ENCODE data around the gene ZBTB42. TPM values are rescaled to one million over a fixed set of nuclear protein-coding genes. Genes with fewer than 3 reads are reported as not detected.
A peak's percentile ranks its signal among the peaks of the same experiment; 100 is the strongest.

The ZBTB42 gene
- 1 to 10 TPM; 1.3 to 1.6 TPM for total RNA-seq

DNA sequence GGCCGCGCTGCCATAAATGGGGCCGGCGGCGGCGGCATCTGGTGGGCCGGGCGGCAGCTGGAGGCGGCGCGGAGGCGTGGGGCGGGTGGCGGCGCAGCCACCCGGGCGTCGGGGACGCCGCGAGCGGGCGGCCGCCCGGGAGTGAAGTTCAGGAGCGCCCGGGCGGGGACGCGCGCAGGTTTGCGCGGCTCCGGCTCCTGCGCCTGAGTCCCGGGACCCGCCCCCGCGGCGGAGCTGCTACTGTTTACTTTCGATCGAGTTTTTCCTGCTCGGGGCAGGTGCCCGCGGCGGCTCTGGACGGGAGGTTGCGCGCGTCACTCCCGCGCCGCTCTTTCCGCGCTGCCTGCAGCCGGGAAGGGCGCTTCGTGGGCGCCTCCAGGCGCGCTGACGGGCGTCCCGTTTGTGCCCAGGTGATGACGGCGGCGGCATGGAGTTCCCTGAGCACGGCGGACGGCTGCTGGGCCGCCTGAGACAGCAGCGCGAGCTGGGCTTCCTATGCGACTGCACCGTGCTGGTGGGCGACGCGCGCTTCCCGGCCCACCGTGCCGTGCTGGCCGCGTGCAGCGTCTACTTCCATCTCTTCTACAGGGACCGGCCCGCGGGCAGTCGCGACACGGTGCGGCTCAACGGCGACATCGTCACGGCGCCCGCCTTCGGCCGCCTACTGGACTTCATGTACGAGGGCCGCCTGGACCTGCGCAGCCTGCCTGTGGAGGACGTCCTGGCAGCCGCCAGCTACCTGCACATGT, at the start of gene ZBTB42:
TSS of gene ZBTB42 (plus strand) at position 331 of the 749 bp plus-strand sequence. CDS start at position 428, 97 bp downstream.
- Mint-ChIP-seq H3K27ac (no peak within 1 kb of the TSS), H3K4me3 (peak within 1 kb of the TSS; percentile 78), H3K9me3 (no peaks in the 10 kb centered on the region), H3K4me1 (ENCODE audit: low read depth) (peaks cover 24% of the 10 kb centered on the region), H3K27me3 (ENCODE audit: low read depth) (no peaks in the 10 kb centered on the region), H3K36me3 (ENCODE audit: low read depth) (peaks cover 2% of the 10 kb centered on the region)
- intact Hi-C loops (cut with micrococcal nuclease) = loop anchor here (2.0 kb wide), 2 partner anchors 32 to 48 kb away; partner anchors contain the start of gene SIVA1
- CTCF ChIA-PET = interaction anchor here (0.9 to 2.3 kb wide), 2 partner anchors 16 to 25 kb away, joined by 3 to 4 read pairs; no protein-coding TSS in a partner anchor
- peak; percentile 75 for DNase-seq

DNA sequence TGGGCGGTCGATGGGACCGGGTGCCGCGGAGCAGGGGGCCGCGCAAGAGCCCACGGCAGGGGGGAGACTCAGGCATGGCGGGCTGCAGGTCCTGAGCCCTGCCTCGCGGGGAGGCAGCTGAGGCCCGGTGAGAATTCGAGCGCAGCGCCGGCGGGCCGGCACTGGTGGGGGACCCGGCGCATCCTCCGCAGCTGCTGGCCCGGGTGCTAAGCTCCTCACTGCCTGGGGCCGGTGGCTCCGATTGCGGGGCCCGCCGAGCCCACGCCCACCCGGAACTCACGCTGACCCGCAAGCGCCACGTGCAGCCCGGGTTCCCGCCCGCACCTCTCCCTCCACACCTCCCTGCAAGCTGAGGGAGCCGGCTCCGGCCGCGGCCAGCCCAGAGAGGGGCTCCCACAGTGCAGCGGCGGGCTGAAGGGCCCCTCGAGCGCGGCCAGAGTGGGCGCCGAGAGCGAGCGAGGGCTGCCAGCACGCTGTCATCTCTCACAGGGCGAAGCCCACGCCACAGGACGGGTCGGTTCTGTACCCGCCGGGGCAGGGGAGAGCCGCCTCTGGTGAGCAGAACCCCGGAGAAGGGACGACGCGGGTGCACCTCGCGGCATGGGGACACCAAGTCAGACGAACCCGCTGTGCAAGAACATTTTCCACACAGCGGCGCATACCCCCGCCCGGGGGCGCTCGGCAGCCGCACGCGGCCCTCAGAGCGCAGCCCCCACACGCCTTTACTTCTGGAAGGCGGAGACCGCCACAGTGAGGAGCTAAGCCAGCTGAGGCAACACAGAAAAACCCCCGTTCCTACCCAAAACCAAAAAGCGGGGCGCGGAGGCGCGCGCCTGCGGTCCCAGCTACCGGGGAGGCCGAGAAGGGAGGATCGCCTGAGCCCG, 49.1 kb upstream of the ZBTB42 start:
- no peaks in the 10 kb centered on the region for H3K9me3 Mint-ChIP-seq
- peaks cover 6% of the 10 kb centered on the region for H3K36me3 Mint-ChIP-seq (ENCODE audit: low read depth)
- H3K4me1 Mint-ChIP-seq (ENCODE audit: low read depth) = peaks cover 29% of the 10 kb centered on the region
- intact Hi-C loops (cut with micrococcal nuclease) = loop anchor here (1.0 to 10.0 kb wide), 9 partner anchors 17 to 1974 kb away; partner anchors contain the start of genes ADSS1, CDCA4, GPR132 and TEDC1
- CTCF ChIA-PET = interaction anchor here (0.6 to 3.6 kb wide), 13 partner anchors 15 to 105 kb away, joined by 3 to 20 read pairs (median 4); no protein-coding TSS in a partner anchor
- H3K4me3 Mint-ChIP-seq = peak overlapping the region; percentile 91
- no peak for DNase-seq
- H3K27ac Mint-ChIP-seq = peak overlapping the region; percentile 88
- no peaks in the 10 kb centered on the region for H3K27me3 Mint-ChIP-seq (ENCODE audit: low read depth)

DNA sequence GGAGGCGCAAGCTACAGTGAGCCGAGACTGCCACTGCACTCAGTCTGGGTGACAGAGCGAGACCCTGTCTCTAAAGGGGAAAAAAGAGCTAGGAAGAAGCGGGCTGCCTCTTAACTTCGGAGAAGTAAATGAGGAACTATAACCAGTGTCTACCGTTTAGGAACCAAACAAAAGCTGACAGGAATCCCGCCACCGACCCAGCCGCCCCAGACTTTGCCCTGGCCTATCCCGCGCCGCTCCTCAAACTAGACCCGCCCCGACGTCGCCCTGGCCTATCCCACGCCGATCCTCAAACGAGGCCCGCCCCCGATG, 48.5 kb upstream of the ZBTB42 start:
- no peaks in the 10 kb centered on the region for H3K9me3 Mint-ChIP-seq
- H3K4me3 Mint-ChIP-seq = peak overlapping the region; percentile 91
- peak overlapping the region; percentile 88 for H3K27ac Mint-ChIP-seq
- intact Hi-C loops (cut with micrococcal nuclease) = loop anchor here (1.0 to 10.0 kb wide), 9 partner anchors 16 to 1975 kb away; partner anchors contain the start of genes ADSS1, CDCA4, GPR132 and TEDC1
- H3K36me3 Mint-ChIP-seq (ENCODE audit: low read depth) = peaks cover 9% of the 10 kb centered on the region
- no peaks in the 10 kb centered on the region for H3K27me3 Mint-ChIP-seq (ENCODE audit: low read depth)
- CTCF ChIA-PET = interaction anchor here (0.6 to 3.6 kb wide), 8 partner anchors 8 to 106 kb away, joined by 3 to 20 read pairs (median 4); no protein-coding TSS in a partner anchor
- peaks cover 30% of the 10 kb centered on the region for H3K4me1 Mint-ChIP-seq (ENCODE audit: low read depth)
- DNase-seq = no peak

DNA sequence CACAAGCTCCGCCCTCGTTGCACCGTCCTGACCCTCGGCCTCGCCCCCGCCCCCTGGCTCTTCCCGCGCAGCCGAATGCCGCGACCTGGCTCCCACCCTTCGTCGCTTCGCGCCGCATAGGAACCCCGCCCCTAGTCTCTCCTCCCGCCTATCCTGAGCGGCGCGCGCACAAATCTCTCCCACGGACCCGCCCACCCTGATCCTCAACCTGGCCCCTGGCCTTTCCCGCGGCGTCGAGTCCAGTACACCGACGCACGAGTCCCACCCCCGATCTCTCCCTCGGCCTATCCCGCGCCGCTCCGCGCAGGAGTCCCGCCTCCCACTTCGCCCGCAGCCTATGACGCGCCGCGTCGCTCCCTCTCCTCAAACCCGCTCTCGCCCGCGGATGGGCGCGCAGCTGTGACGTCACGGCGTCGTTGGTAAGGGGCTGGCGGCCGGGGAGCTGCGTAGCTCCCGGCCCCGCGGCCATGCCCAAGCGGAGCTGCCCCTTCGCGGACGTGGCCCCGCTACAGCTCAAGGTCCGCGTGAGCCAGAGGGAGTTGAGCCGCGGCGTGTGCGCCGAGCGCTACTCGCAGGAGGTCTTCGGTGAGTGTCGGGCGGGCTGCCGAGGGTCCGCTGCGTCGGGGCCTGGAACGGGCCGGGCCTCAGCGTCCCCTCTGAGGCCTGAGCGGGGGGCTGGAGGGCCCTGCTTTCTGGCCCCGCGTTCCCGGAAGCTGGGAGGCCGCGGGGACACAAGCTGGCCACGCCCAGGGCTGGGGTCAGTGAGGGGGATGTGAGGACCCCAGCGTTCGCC, 48.0 kb upstream of the ZBTB42 start, which contains the start of gene SIVA1:
TSS of gene SIVA1 (plus strand) at position 413 of the 793 bp plus-strand sequence. CDS start at position 468, 55 bp downstream.
- H3K9me3 Mint-ChIP-seq = no peaks in the 10 kb centered on the region
- DNase-seq = peak; percentile 100
- peaks cover 12% of the 10 kb centered on the region for H3K36me3 Mint-ChIP-seq (ENCODE audit: low read depth)
- peaks cover 32% of the 10 kb centered on the region for H3K4me1 Mint-ChIP-seq (ENCODE audit: low read depth)
- peak within 1 kb of the TSS; percentile 88 for H3K27ac Mint-ChIP-seq
- H3K27me3 Mint-ChIP-seq (ENCODE audit: low read depth) = no peaks in the 10 kb centered on the region
- peak within 1 kb of the TSS; percentile 91 for H3K4me3 Mint-ChIP-seq
- CTCF ChIA-PET = interaction anchor here (0.9 to 3.6 kb wide), 7 partner anchors 9 to 74 kb away, joined by 3 to 20 read pairs (median 4); no protein-coding TSS in a partner anchor
- intact Hi-C loops (cut with micrococcal nuclease) = loop anchor here (1.0 to 10.0 kb wide), 9 partner anchors 15 to 1976 kb away; partner anchors contain the start of genes ADSS1, CDCA4, GPR132 and TEDC1

DNA sequence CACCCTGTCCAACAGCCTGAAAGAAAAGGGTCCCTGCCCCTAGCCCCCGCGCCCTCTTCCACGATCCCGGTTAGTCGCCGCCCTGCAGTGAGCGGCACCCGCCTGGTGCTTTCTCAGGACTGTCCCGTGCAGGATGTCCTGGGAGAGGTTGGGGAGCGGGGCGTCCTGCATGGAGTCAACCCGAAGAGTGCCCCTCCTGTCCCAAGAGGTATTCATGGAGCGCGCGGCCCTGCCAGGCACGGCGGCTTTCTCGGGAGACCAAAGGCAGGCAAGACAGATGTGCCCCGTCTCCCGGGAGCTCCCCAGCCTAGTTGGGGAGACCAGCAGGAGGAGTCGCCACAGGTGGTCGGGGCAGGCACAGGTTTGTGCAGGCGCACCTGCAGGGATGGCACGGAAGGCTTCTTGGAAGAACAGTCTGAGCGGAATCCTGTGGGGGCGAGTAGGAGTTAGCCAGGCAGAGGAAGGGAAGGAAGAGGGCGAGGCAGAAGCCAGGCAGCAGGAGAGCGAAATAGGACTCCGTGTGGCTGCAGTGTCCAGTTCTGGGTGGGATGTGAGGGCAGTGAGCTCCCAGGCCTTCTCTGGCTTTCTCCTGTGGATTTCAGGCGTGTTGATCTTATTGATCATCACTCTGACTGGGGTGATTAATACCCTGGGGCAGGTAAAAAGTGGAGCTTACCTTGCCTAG, 47.2 kb upstream of the ZBTB42 start:
- Mint-ChIP-seq H3K27ac (peak overlapping the region; percentile 69), H3K36me3 (ENCODE audit: low read depth) (peaks cover 12% of the 10 kb centered on the region), H3K4me3 (peak overlapping the region; percentile 91), H3K27me3 (ENCODE audit: low read depth) (no peaks in the 10 kb centered on the region), H3K9me3 (no peaks in the 10 kb centered on the region), H3K4me1 (ENCODE audit: low read depth) (peaks cover 32% of the 10 kb centered on the region)
- intact Hi-C loops (cut with micrococcal nuclease) = loop anchor here (2.0 to 10.0 kb wide), 4 partner anchors 47 to 1976 kb away; partner anchors contain the start of genes GPR132, TRAF3 and ZBTB42
- CTCF ChIA-PET = interaction anchor here (1.3 to 3.6 kb wide), 5 partner anchors 9 to 73 kb away, joined by 3 to 20 read pairs (median 5); no protein-coding TSS in a partner anchor
- peak; percentile 21 for DNase-seq

DNA sequence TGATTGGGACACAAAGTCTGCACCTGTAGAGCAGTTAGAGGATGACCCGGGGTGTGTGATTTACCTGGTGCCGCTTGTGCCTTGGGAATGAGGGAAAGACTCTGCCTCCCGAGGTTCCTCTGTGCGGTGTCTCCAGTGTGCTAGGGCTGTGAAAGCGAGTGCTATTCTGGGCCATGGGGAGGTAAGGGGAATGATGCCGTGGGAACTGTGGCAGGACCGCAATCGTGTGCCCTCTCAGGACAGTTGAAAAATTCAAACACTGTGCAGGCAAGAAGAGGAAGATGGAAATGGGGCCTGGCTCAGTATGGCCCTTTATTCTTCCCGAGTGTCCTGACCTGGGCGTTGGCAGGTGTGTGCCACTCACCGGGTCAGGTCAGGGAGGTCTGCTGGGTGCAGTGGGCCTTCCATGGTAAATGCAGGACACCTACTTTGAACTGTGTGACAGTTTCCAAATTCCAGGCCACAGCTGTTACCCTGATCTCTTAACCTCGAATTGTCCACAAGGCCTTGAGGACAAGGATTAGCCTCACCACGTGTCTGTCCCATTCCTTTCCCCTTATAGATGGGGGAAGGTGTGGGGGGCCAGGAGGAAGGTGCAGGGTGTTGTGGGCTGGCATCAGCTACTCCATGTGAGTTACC, 46.6 kb upstream of the ZBTB42 start:
- Mint-ChIP-seq H3K27me3 (ENCODE audit: low read depth) (no peaks in the 10 kb centered on the region), H3K27ac (peak overlapping the region; percentile 69), H3K4me3 (peak overlapping the region; percentile 91), H3K4me1 (ENCODE audit: low read depth) (peaks cover 32% of the 10 kb centered on the region), H3K36me3 (ENCODE audit: low read depth) (peaks cover 14% of the 10 kb centered on the region), H3K9me3 (no peaks in the 10 kb centered on the region)
- CTCF ChIA-PET = interaction anchor here (0.6 to 3.6 kb wide), 4 partner anchors 10 to 827 kb away, joined by 3 to 20 read pairs (median 4); no protein-coding TSS in a partner anchor
- no peak for DNase-seq
- intact Hi-C loops (cut with micrococcal nuclease) = loop anchor here (5.0 to 10.0 kb wide), 2 partner anchors 310 to 1977 kb away; partner anchors contain the start of genes GPR132 and TRAF3

DNA sequence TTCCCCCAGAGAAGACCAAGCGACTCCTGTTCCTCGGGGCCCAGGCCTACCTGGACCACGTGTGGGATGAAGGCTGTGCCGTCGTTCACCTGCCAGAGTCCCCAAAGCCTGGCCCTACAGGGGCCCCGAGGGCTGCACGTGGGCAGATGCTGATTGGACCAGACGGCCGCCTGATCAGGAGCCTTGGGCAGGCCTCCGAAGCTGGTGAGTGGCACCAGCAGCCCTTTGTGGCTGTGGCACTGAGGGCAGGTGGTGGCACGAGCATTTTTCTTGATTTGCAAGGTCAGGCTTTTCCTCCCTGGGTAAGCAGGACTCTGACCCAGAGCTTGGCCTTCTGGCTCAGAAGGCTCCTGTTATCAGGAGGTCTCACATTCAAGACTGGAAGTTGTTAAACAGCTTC, 45.3 kb upstream of the ZBTB42 start:
- no peak overlapping the region for H3K4me3 Mint-ChIP-seq
- DNase-seq = no peak
- CTCF ChIA-PET = interaction anchor here (1.2 kb wide), 1 partner anchor 13 kb away, joined by 4 read pairs; no protein-coding TSS in a partner anchor
- intact Hi-C loops (cut with micrococcal nuclease) = loop anchor here (10.0 kb wide), 1 partner anchor 309 kb away; the partner anchor contains the start of gene GPR132
- H3K27ac Mint-ChIP-seq = no peak overlapping the region
- peaks cover 16% of the 10 kb centered on the region for H3K36me3 Mint-ChIP-seq (ENCODE audit: low read depth)
- peaks cover 32% of the 10 kb centered on the region for H3K4me1 Mint-ChIP-seq (ENCODE audit: low read depth)
- H3K27me3 Mint-ChIP-seq (ENCODE audit: low read depth) = no peaks in the 10 kb centered on the region
- no peaks in the 10 kb centered on the region for H3K9me3 Mint-ChIP-seq

DNA sequence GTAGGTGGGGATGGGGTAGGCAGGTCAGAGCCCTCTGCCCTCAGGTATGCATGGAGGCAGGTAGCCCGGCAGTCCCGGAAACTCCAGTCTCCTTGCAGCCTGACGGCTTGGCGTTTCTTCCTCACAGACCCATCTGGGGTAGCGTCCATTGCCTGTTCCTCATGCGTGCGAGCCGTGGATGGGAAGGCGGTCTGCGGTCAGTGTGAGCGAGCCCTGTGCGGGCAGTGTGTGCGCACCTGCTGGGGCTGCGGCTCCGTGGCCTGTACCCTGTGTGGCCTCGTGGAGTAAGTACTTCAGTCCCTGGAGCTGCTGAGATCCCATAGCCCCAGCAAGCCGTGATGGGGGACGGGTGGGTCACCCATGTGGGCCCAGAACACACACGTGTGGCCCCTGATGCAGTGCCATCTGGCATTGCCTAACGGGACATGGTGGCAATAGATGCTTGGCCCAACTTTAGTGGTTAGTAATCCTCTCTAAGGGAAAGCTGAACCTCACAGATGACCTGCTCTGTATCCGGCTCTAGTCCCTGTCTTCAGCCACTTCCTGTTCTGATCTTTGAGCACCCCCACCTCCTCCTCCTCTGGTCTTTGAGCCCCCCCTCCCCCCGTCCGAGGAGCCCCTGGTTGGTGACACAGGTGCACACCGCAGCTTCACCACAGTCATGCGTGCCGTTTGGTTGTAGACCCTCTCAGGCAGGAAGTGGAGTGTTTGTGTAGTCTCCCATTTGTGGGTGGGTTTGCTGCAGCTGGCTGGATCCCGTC, 44.2 kb upstream of the ZBTB42 start:
- intact Hi-C loops (cut with micrococcal nuclease) = loop anchor here (10.0 kb wide), 1 partner anchor 308 kb away; the partner anchor contains the start of gene GPR132
- no peak overlapping the region for H3K4me3 Mint-ChIP-seq
- H3K27ac Mint-ChIP-seq = no peak overlapping the region
- H3K36me3 Mint-ChIP-seq (ENCODE audit: low read depth) = peaks cover 26% of the 10 kb centered on the region
- peaks cover 32% of the 10 kb centered on the region for H3K4me1 Mint-ChIP-seq (ENCODE audit: low read depth)
- DNase-seq = no peak
- CTCF ChIA-PET = no interaction called here
- no peaks in the 10 kb centered on the region for H3K27me3 Mint-ChIP-seq (ENCODE audit: low read depth)
- no peaks in the 10 kb centered on the region for H3K9me3 Mint-ChIP-seq

DNA sequence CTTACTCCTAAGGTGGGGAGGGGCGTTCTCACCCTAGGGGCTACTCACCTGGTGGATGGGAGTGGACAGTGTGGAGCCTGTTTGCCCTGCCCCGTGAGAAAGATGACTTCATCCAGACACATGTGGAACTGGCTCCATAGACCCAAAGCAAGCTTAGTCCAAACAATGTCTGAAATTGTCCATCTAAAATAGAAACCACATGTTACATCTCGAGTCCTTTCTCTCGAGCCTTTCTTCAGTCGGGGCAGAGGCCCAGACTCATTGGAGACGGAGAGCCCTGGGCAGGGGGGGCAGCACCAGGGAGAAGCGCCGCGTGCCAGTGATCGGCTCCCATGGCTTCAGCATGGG, 43.7 kb upstream of the ZBTB42 start:
- H3K4me1 Mint-ChIP-seq (ENCODE audit: low read depth) = peaks cover 32% of the 10 kb centered on the region
- no peaks in the 10 kb centered on the region for H3K9me3 Mint-ChIP-seq
- H3K36me3 Mint-ChIP-seq (ENCODE audit: low read depth) = peaks cover 30% of the 10 kb centered on the region
- no peak for DNase-seq
- H3K27me3 Mint-ChIP-seq (ENCODE audit: low read depth) = no peaks in the 10 kb centered on the region
- H3K27ac Mint-ChIP-seq = no peak overlapping the region
- intact Hi-C loops (cut with micrococcal nuclease) = loop anchor here (10.0 kb wide), 1 partner anchor 308 kb away; the partner anchor contains the start of gene GPR132
- no peak overlapping the region for H3K4me3 Mint-ChIP-seq
- CTCF ChIA-PET = no interaction called here

Measured in activated naive CD4-positive, alpha-beta T cell treated with anti-CD3 and anti-CD28 coated beads for 36 hours (primary cell).